Esophagus squamous epithelium (tissue), 4 donors: ENCODE results near the gene ACSF3.

Experiments used
- CTCF ChIP-seq, 6 experiments: fragments of 450-650 bp in 4 of 6; fragments of 200-600 bp in 2 of 6; sonication (generic) in 2 of 6; IDR thresholded peaks; one replicate each; pipeline ENCODE4 v1.5.1; 2016 to 2019; ENCODE audit warnings: antibody characterized with exemption in 6 of 6, mild to moderate bottlenecking in 4 of 6, moderate library complexity in 4 of 6
- POLR2A ChIP-seq, 4 donors: fragments of 450-650 bp; IDR thresholded peaks; one replicate each; pipeline ENCODE4 v1.6.1; 2017; ENCODE audit warnings: antibody characterized with exemption in 4 of 4, mild to moderate bottlenecking in 4 of 4, moderate library complexity in 3 of 4

DNA sequence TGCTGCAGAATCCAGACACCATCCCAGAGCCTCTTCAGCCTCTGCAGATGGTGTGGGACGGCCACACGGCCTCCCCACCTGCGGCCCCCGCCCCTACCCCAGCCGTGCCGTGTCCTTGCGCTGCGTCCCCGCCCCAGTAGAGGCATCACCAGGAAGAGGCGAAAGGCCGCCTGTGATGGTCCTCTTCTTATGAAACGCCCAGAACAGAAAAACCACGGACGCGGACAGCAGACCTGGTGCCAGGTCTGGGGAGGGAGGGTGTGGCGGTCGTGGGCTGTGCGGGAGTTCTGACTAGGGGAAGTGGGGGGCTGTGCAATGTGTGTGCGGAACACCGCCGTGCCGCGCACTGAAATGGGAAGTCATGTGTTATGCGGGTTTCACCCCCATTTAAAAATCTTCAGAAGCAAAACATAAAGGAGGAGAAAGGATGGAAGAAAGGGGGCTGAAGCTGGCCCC lies 25.5 kb downstream of the ACSF3 start:
- TF ChIP-seq CTCF (IDR thresholded peaks at IDR 0.05), result no peak
- no peak for TF ChIP-seq POLR2A (IDR thresholded peaks at IDR 0.05)
